Thoracic aorta (tissue), 2 donors: ENCODE data around the gene SYP. TPM values are rescaled to one million over a fixed set of nuclear protein-coding genes. Genes with fewer than 3 reads are reported as not detected.

Source experiments
- ATAC-seq: fragments of 150-250 bp; one replicate; pipeline ENCODE4 v1.8.0; 2017; ENCODE audit warnings: low read depth; ENCODE audit not compliant: insufficient number of reproducible peaks, low FRiP score
- DNase-seq: peaks from one replicate; pipeline ENCODE4 v3.0.0-alpha.2; 2020; ENCODE audit warnings: low spot score
- H3K27ac ChIP-seq, 2 donors: fragments of 200-600 bp; sonication (generic); 1 replicate in 1 of 2; 2 replicates in 1 of 2; pipeline ENCODE4 v1.5.1; 2016; ENCODE audit warnings: mild to moderate bottlenecking in 2 of 2, moderate library complexity in 2 of 2
- H3K27me3 ChIP-seq: fragments of 200-600 bp; sonication (generic); replicated peaks from 2 replicates; pipeline ENCODE4 v1.6.0; 2016; ENCODE audit warnings: mild to moderate bottlenecking; ENCODE audit not compliant: insufficient read depth
- H3K36me3 ChIP-seq: fragments of 200-600 bp; sonication (generic); one replicate; pipeline ENCODE4 v1.5.1; 2016
- H3K4me1 ChIP-seq, 2 donors: fragments of 200-600 bp; sonication (generic); 1 replicate in 1 of 2; 2 replicates in 1 of 2; pipeline versions ENCODE4 v1.5.1 to v1.6.0; 2016; ENCODE audit warnings: low read depth in 2 of 2, mild to moderate bottlenecking in 1 of 2; ENCODE audit not compliant: control insufficient read depth in 1 of 2
- H3K4me3 ChIP-seq: fragments of 200-600 bp; sonication (generic); 2 replicates; pipeline ENCODE4 v1.5.1; 2016; ENCODE audit warnings: mild to moderate bottlenecking
- H3K9me3 ChIP-seq: fragments of 200-600 bp; sonication (generic); 2 replicates; pipeline ENCODE4 v1.5.1; 2016
- CTCF ChIP-seq: fragments of 200-600 bp; sonication (generic); IDR thresholded peaks from one replicate; pipeline ENCODE4 v1.5.1; 2019; ENCODE audit warnings: antibody characterized with exemption
- total RNA-seq, 2 donors: library from RNA; depleted of rRNA; stranded (reverse); fragments of >200 nt; gene quantifications; one replicate each; pipeline versions ENCODE4 v1.1.0 to v1.2.3, GENCODE V29; 2016

The SYP gene
- total RNA-seq, 2 donors from 2014 or later: 3.2 to 6.9 TPM

GRCh38 chrX:49206543-49206942 is 6.5 kb upstream of the SYP start:
- TF ChIP-seq CTCF: no peak
- ATAC-seq (no peak), DNase-seq (no peak)
- Histone ChIP-seq H3K4me3 (no peak overlapping the region), H3K4me1 (no peaks in the 10 kb centered on the region), H3K9me3 (no peaks in the 10 kb centered on the region), H3K27ac (no peak overlapping the region), H3K36me3 (no peaks in the 10 kb centered on the region), H3K27me3 (no peaks in the 10 kb centered on the region)

- no peak overlapping the region for H3K27ac ChIP-seq
- H3K27me3 ChIP-seq: no peaks in the 10 kb centered on the region
- DNase-seq (no peak), ATAC-seq (no peak)
- no peak for TF ChIP-seq CTCF
- peaks cover 3 to 5% of the 10 kb centered on the region in 2 donors for H3K4me1 ChIP-seq
- H3K4me3 ChIP-seq: no peak overlapping the region
- no peaks in the 10 kb centered on the region for H3K36me3 ChIP-seq
- H3K9me3 ChIP-seq: no peaks in the 10 kb centered on the region
Measured at GRCh38 chrX:49205443-49205842, 5.5 kb upstream of the SYP start.

- Histone ChIP-seq H3K4me1 (peaks cover 4 to 8% of the 10 kb centered on the region in 2 donors), H3K27ac (no peak overlapping the region), H3K27me3 (no peaks in the 10 kb centered on the region), H3K36me3 (no peaks in the 10 kb centered on the region), H3K4me3 (no peak overlapping the region), H3K9me3 (no peaks in the 10 kb centered on the region)
- no peak for TF ChIP-seq CTCF
- ATAC-seq (no peak), DNase-seq (no peak)
Measured at GRCh38 chrX:49204709-49205108, 4.7 kb upstream of the SYP start.

- peaks cover 4 to 11% of the 10 kb centered on the region in 2 donors for H3K4me1 ChIP-seq
- no peaks in the 10 kb centered on the region for H3K9me3 ChIP-seq
- no peak for DNase-seq
- no peaks in the 10 kb centered on the region for H3K36me3 ChIP-seq
- H3K4me3 ChIP-seq: no peak overlapping the region
- ATAC-seq: no peak
- H3K27me3 ChIP-seq: no peaks in the 10 kb centered on the region
- no peak for TF ChIP-seq CTCF
- no peak overlapping the region for H3K27ac ChIP-seq
Measured at GRCh38 chrX:49204017-49204416, 4.0 kb upstream of the SYP start.

DNA sequence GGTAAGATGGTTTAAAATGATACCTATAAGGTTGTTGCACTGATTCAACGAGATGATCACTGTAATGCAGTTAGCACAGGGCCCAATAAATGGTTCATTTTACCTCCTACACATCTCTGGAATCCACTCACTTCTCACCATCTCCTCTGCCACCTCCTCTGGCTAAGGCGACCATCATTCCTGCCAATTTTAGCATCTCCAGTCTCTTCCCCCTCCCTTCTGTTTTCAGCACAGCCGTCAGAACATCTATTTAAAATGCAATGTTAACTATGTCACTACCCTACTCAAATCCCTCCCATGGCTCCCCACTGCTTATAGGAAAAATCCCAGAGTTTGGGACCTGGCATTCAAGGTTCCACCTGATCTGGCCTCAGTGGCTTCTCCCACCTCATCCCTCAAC is 3.5 kb upstream of the SYP start:
- H3K27ac ChIP-seq: no peak overlapping the region
- H3K4me1 ChIP-seq: peaks cover 4 to 11% of the 10 kb centered on the region in 2 donors
- no peaks in the 10 kb centered on the region for H3K36me3 ChIP-seq
- TF ChIP-seq CTCF: no peak
- no peaks in the 10 kb centered on the region for H3K27me3 ChIP-seq
- ATAC-seq (no peak), DNase-seq (no peak)
- H3K9me3 ChIP-seq: no peaks in the 10 kb centered on the region
- no peak overlapping the region for H3K4me3 ChIP-seq
